Stimulated activated CD4-positive, alpha-beta T cell treated with anti-CD3 and anti-CD28 coated beads, Interleukin-1b, Interleukin-23, amount 100 ng/mL, for 24 hours (primary cell): ENCODE data around the gene DNAJC10.
"Not testable (repeated sequence)": the region's sequence is repeated elsewhere in the genome, so short reads cannot be mapped to it uniquely, and the experiment has no call there.

Source experiments
- DNase-seq, 4 experiments: peaks; one replicate each; pipeline ENCODE4 v3.0.0-alpha.2; 2020; ENCODE audit warnings: low read depth in 4 of 4, low spot score in 1 of 4

The DNAJC10 gene

DNA sequence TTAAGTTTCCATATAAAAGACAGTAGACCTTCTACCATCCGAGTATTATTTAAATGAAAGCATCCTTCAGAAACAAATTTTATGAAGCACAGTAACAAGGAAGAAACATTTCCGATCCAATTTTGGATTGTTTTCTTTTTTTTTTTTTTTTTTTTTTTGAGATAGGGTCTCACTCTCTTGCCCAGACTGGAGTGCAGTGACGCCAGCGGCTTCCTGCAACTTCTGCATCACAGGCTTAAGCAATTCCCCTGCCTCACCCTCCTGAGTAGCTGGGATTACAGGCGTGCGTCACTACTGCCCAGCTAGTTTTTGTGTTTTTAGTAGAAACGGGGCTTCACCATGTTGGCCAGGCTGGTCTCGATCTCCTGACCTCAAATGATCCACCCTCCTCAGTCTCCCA is 3.1 kb downstream of the DNAJC10 start:
- DNase-seq, result not testable (repeated sequence)

DNA sequence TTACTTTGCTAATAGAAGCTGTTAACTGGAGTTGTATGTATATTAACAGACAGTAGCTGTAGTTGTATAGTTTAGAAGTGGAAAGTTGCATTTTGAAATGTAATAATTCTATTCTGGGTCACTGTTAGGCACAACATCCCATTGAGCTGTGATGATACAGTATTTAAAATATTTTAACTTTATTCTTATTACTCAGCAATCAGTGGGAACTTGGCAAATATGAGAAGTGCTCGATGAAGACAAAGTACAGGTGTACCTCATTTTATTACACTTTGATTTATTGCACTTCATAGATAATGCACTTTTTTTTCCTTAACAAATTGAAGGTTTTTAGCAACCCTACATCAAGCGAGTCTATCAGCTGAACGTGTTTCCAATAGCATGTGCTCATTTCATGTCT is 8.6 kb downstream of the DNAJC10 start:
- DNase-seq, result no peak

GRCh38 chr2:182726473-182726872 is 10.4 kb downstream of the DNAJC10 start:
- DNase-seq, result no peak

- no peak for DNase-seq
Measured at GRCh38 chr2:182728014-182728413, 12.0 kb downstream of the DNAJC10 start.

DNA sequence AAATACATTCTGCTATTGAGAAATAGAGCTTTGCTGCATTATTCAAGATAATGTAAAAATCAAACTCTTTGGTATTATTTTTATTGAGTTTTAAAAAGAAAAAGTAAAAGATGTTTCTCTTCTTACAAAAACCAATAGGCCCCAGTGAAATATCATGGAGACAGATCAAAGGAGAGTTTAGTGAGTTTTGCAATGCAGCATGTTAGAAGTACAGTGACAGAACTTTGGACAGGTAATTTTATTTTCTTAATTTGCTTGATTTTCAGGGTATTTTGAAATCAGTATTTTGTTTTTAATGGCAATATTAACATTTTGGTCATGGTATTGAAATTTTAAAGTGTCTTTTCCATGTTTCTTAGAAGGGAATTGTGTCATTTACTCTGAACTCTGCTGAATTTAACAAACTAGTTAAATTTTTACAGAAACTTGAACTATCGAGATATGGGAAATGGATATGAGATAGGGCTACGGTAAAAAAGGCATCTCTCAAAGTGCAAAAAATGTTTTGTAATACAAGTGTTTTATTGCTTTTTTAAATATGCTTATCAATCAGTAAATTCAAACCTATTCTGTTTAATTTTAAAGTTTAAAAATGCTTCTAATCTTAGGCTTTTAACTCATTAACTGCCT is 13.8 kb downstream of the DNAJC10 start:
- no peak for DNase-seq

DNA sequence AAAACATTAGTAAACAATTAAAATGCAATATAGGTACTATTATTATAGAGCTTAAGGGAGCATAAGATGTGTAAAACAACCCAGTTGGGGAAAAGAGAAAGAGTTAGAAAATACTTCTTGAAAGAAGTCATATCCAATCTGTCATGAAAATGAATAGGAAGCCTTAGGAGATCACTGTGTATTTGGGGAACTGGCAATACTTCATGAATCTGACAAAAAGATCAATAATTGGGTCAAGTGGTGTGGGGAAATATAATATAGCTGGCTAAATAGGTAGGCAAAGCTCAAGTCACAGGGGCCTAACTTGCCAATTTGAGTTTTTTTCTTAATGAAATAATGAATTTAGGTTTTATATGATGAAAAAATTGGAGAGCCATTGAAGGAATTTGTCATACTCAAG is 14.4 kb downstream of the DNAJC10 start:
- no peak for DNase-seq

DNA sequence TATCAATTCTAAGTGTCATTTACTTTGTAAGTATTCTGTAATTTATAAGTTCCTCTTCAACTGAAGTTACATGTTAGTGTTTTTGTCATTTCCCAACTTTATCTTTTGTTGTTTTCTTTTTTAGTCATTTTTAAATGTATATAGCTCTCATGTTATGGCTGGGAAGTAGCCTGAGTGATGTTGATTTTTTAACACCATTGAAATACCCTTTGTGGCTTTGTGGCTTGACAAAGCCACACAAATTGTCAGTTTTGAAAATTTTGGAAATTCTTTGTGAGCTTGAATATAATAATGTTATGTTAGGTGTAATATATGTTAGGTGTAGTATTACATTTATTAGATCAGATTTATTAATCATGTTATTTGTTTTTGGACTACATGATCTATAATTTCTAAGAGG is 16.7 kb downstream of the DNAJC10 start:
- DNase-seq, result no peak

- no peak for DNase-seq
Measured at GRCh38 chr2:182733572-182733971, 17.5 kb downstream of the DNAJC10 start.

GRCh38 chr2:182736856-182737255 is 20.8 kb downstream of the DNAJC10 start:
- DNase-seq, result not testable (repeated sequence)

GRCh38 chr2:182740701-182741100 is 24.6 kb downstream of the DNAJC10 start:
- DNase-seq, result no peak

DNA sequence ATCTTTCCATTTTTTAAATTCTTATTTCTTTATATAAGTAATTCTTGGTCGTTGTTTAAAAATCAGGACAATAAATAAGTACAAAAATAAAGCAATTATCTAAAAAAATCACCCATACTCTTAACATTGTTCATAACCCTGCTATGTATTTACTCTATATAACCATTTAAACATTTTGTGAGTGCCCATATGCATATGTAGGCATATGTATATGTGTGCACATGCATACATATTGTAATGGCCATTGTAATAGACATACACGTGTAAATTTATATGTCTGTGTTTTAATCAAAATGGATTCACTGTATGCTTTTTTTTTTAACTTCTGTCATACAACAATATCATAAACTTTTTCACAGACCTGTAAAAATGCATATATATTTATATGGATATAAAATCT is 25.6 kb downstream of the DNAJC10 start:
- no peak for DNase-seq

DNA sequence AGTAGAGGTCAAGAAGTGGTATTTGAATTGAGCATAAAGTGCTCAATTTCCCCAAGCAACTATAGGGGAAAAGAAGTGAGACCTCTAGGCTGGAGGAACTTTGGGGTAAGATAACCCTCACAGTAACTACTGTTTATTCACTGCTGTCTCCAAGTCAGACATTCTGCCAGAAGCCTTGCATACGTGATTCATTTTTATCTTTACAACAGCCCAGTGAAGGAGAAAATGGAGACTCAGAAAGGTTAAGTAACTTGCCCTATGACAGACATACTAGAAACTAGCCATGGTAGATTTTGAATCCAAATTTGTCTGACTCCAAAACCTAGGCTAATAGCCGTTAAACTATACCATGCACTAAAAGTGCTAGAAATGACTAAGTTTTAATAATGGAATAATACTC is 28.4 kb downstream of the DNAJC10 start:
- DNase-seq, result no peak

DNA sequence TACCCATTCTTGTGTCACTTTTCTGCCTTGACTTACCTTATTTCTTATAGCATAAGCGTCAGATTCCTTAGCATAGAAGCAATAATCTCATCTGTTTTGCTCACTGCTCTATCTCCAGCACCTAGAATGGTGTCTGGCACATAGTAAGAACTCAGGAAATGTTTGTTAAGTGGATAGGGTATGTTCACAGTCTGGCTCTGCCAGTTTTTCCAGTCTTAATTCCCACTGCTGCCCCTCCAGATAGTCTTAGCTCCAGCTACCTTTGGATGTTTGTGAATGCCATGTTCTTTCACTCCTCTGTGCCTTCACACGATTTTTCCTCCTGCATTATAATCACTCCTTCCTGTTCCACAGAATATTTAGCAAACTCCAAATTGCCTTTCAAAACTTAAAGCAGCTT is 29.0 kb downstream of the DNAJC10 start:
- DNase-seq, result no peak

- not testable (repeated sequence) for DNase-seq
Measured at GRCh38 chr2:182745894-182746293, 29.8 kb downstream of the DNAJC10 start.

- DNase-seq, result no peak
Measured at GRCh38 chr2:182754231-182754630, 38.2 kb downstream of the DNAJC10 start.

DNA sequence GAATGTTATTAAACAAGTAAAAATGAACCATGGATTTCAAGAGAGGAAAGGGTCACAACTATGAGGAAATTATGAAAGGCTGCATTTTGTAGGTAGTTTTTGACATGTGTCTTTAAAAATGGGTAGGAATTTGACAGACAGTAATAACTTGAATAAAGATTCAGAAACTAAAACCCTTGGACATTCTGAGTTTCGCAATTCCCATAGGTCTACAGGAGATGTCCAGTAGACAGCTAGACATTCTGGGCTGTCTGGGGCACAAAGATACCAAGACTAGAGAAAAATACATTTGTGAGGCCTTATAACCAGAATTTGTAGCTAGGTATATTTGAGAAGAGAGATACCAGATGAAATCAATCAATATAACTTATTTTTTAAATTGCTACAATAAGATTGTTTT is 42.3 kb downstream of the DNAJC10 start:
- DNase-seq, result no peak

- no peak for DNase-seq
Measured at GRCh38 chr2:182761903-182762302, 45.8 kb downstream of the DNAJC10 start.

DNA sequence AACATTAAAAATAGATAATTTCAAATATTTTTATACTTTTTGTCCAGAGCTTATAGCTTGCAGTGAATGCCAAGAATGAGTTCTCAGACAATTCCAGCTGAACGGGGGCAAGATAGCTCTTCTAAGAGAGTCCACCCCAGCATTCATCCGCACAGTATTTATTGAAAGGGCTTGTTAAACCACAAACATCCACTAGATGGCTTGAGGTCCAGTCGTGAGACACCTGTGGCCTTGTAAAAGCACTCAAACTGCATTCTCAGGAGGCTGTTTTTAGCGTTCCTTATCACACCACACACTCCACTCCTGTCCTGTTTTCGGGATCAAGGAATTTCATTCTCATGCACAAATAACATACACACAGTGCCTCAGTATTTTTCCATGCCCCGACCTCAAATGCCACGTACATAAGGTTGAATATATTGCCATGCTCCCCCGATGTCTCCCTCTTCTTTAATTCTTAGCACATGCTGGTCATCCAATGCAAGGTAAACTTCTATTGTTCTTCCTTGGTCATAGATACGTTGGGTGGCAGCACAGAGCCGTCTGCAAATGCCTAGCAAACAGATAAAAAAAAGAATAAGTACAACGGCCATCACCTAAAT is 47.4 kb downstream of the DNAJC10 start:
- no peak for DNase-seq

GRCh38 chr2:182766626-182767025 is 50.6 kb downstream of the DNAJC10 start:
- DNase-seq, result no peak

DNA sequence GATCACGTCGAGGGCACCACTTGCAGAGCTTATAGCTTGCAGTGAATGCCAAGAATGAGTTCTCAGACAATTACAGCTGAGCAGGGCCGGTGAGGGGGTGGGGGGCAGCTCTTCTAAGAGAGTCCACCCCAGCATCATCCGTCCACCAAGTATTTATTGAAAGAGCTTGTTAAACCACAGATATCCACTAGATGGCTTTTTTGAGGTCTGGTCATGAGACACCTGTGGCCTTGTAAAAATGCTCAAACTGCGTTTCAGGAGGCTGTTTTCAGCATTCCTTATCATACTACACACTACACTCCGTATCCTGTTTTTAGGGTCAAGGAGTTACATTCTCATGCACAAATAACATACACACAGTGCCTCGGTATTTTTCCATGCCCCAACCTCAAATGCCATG is 51.5 kb downstream of the DNAJC10 start:
- DNase-seq, result no peak

DNA sequence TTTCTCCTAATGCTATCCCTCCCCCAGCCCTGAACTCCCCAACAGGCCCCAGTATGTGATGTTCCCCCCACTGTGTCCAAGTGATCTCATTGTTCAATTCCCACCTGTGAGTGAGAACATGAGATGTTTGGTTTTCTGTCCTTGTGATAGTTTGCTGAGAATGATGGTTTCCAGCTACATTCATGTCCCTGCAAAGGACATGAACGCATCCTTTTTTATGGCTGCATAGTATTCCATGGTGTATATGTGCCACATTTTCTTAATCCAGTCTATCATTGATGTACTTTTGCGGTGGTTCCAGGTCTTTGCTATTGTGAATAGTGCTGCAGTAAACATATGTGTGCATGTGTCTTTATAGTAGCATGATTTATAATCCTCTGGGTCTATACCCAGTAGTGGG is 52.9 kb downstream of the DNAJC10 start:
- not testable (repeated sequence) for DNase-seq

GRCh38 chr2:182779323-182779722 is 63.3 kb downstream of the DNAJC10 start:
- no peak for DNase-seq

- not testable (repeated sequence) for DNase-seq
Measured at GRCh38 chr2:182781099-182781498, 65.0 kb downstream of the DNAJC10 start.
